GM12891 (cell line): Measurements from ENCODE around the gene ASPG. TPM values are rescaled to one million over a fixed set of nuclear protein-coding genes. Genes with fewer than 3 reads are reported as not detected.

Source experiments
- DNase-seq: peaks from one replicate; pipeline ENCODE4 v3.0.0; 2011; ENCODE audit warnings: low spot score; ENCODE audit not compliant: insufficient read length
- FAIRE-seq: peaks from 2 replicates; lab custom pipeline; 2011; peaks lifted over from hg19 to GRCh38; lab: Jason Lieb, UNC
- PAX5 ChIP-seq: IDR thresholded peaks from 2 replicates; pipeline ENCODE4 v1.6.1; 2011; ENCODE audit warnings: low read length, moderate library complexity, mild to moderate bottlenecking; ENCODE audit not compliant: insufficient read depth, severe bottlenecking
- POLR2A ChIP-seq: IDR thresholded peaks from 2 replicates; pipeline ENCODE4 v1.6.1; 2011; ENCODE audit warnings: low read depth, low read length, control low read depth
- POLR2AphosphoS5 ChIP-seq: IDR thresholded peaks from 2 replicates; pipeline ENCODE4 v1.6.1; 2011; ENCODE audit warnings: low read depth, low read length, control low read depth
- POU2F2 ChIP-seq: IDR thresholded peaks from 2 replicates; pipeline ENCODE4 v1.6.1; 2011; ENCODE audit warnings: low read depth, mild to moderate bottlenecking, control low read depth, low read length, moderate library complexity
- SPI1 ChIP-seq: IDR thresholded peaks from 2 replicates; pipeline ENCODE4 v1.6.1; 2011; ENCODE audit warnings: low read depth, low read length, control low read depth
- TAF1 ChIP-seq: IDR thresholded peaks from 2 replicates; pipeline ENCODE4 v1.6.1; 2011; ENCODE audit warnings: low read depth, low read length, control low read depth
- polyA plus RNA-seq: library from polyadenylated mRNA; unstranded; fragments of >200 nt; gene quantifications from one replicate; pipeline ENCODE4 v1.2.1, GENCODE V29; 2012; ENCODE audit warnings: low read depth, missing spikeins, inconsistent platforms; ENCODE audit not compliant: missing spikeins

ASPG gene
- not detected for polyA plus RNA-seq

GRCh38 chr14:104085032-104085888, at the start of gene ASPG:
ASPG (plus strand) TSS chr14:104085700; CDS start chr14:104085771, 71 bp downstream.
- no peak for FAIRE-seq
- peak; percentile 39 for DNase-seq
- no peak for TF ChIP-seq PAX5
- TF ChIP-seq SPI1: no peak
- no peak for TF ChIP-seq POLR2A
- no peak for TF ChIP-seq TAF1
- no peak for TF ChIP-seq POLR2AphosphoS5
- no peak for TF ChIP-seq POU2F2

DNA sequence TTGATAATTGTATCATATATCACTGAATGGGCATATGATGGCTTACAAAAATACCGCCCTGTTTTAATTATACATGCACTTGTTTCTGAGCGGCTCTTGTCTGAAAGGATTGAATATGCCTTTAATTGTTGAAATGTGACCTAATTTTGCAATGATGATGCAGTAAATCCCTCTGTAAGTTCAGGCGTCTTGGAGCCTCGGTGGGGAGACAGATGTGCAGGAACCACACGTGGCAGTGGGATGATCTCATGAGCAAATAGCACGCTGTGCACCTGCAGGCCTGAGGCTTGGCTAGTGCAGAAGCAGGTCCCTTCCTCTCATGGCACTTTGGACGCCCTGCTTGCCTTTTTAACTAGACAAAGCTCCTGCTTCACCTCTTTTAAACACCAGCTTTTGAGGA, 49.3 kb upstream of the ASPG start:
- TF ChIP-seq SPI1 (no peak), TAF1 (no peak), POLR2AphosphoS5 (no peak), POLR2A (no peak)
- DNase-seq (no peak), FAIRE-seq (no peak)

- TF ChIP-seq POLR2AphosphoS5 (no peak), SPI1 (no peak), TAF1 (no peak), POLR2A (no peak)
- DNase-seq (no peak), FAIRE-seq (no peak)
Observed at GRCh38 chr14:104037074-104037473, 48.4 kb upstream of the ASPG start.

DNA sequence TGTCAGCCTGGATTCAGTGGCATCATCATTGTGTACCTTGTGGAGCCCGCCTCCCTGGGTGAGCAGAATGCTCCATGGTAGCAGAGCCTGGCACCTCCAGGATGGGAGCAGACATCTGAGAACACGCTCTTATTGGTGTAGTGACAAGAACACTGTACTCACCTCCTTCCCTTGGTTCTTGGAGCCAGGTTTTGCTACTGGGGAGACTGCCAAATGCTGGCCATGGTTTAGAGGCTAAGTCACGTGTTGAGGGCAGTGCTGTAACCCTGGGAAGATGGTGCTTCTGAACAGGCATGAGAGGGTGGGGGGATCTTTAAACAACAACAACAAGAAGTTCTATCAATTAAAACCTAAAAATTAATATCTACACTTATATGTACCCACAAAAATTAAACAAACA, 47.6 kb upstream of the ASPG start:
- no peak for FAIRE-seq

DNA sequence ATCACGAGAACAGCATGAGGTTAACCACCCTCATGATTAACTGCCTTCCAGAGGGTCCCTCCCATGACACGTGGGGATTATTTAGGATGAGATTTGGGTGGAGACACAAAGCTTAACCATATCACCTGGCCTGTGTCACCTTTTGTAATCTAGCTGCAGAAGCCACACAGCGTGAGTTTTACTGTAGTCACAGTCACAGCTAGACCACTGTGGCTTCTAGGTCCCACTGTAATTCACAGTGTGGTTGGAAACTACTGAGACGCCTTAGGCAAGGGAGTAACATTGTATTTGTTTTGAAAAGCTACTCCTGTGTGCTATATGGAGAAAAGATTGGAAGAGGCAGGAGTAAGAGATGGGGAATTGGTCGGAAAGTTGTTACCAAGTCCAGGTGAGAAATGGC, 46.3 kb upstream of the ASPG start:
- DNase-seq: no peak
- no peak for FAIRE-seq
- TF ChIP-seq POLR2A (no peak), POLR2AphosphoS5 (no peak), PAX5 (no peak), POU2F2 (no peak), TAF1 (no peak), SPI1 (no peak)

More for the DNA sequence above, 47.6 kb upstream of the ASPG start:
- no peak for DNase-seq
- no peak for TF ChIP-seq POLR2A
- TF ChIP-seq SPI1: no peak
- TF ChIP-seq POU2F2: no peak
- no peak for TF ChIP-seq POLR2AphosphoS5
- TF ChIP-seq TAF1: no peak
- TF ChIP-seq PAX5: no peak

DNA sequence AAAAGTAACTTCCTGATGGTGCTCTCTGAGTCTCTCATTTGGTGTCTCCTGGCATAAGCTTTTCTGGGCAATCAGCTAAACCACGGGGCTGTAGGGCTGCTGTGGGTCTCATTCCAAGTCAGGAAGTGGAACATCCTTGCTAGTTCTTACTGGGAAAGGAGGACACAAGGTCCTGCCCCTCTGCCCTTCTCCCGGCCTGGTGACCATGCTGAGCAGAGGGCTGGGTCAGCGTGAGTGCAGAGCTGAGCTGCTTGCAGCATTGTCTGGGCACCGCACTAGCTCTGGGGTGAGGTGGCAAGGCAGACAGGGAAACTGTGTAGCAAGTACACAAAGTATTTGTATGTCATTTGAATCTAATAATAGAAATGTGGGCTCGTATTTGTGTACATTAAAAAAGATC, 45.0 kb upstream of the ASPG start:
- FAIRE-seq (no peak), DNase-seq (no peak)
- no peak for TF ChIP-seq TAF1
- no peak for TF ChIP-seq POLR2AphosphoS5
- no peak for TF ChIP-seq POU2F2
- no peak for TF ChIP-seq SPI1
- TF ChIP-seq PAX5: no peak
- no peak for TF ChIP-seq POLR2A

DNA sequence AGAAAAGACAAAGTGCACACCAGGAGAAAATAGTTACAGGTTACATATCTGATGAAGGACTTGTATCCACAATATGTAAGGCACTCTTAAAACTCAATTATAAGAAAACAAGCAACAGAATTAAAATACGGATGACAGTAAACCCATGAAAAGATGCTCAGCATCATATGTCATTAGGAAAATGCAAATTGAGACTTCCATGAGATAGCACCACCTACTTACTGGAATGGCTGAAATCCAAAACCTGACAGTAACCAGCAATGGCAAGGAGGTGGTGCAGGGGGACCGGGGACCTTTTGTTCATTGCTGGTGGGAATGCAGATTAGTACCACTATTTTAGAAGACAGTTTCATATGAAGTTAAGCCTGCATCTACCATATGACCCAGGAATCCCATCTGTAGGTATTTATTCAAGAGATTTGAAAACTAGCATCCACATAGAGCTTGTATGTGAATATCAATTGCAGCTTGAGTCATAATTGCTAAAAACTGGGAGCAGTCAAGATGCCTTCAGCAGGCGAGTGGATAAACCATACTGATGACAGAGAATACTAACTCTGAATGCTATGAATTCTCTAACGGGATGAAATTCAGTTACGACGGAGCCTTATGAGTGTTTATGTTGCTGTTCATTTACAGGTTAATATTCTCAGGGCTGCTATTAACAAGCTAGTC, 43.9 kb upstream of the ASPG start:
- TF ChIP-seq POLR2A (no peak), POLR2AphosphoS5 (no peak), TAF1 (no peak), PAX5 (no peak), POU2F2 (no peak), SPI1 (no peak)
- no peak for DNase-seq
- no peak for FAIRE-seq

DNA sequence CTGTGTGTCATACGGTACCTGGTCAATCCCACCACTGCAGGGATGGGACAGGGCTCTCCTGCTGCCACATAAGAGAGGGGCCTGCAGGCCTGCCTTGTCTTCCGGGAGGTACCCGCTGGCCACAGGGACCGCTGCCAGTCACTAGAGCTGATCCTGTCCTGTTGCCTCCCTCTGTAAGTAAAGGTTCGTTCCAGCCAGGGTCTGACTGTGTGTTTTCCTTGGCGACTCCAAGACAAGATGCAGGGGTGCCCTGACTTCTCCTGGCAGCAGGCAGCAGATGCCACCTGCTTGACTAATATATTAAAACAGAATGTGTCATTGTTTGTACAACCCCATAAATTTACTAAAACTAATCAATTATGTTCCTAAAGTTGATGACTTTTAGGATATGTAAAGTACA, 41.5 kb upstream of the ASPG start:
- DNase-seq (no peak), FAIRE-seq (no peak)
- TF ChIP-seq PAX5 (no peak), TAF1 (no peak), POU2F2 (no peak), SPI1 (no peak), POLR2A (no peak)

DNA sequence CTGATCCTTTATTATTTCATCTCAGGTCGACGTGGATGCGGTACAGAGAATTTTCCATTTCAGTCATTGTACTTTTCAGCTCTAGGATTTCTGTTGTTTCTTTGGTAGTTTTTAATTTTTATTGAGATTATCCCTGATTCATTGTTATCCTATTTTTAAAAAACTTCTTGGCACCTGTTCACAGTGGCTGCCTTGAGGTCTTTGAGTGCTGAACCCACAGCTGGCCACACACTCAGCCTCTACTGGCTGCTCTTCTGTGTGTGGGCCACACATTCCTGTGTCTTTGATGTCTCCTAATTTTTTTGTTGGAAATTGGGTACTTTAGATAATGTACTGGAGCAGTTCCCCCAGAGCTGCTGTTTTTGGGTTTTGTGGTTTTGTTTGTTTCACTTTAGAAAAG, 37.7 kb upstream of the ASPG start:
- no peak for FAIRE-seq
- no peak for DNase-seq
- TF ChIP-seq SPI1 (no peak), POLR2A (no peak), POU2F2 (no peak), PAX5 (no peak), POLR2AphosphoS5 (no peak), TAF1 (no peak)
